ELR (cell line): ENCODE measurements around the gene PPIP5K1.
A peak's percentile ranks its signal among the peaks of the same experiment; 100 is the strongest.

ENCODE experiments used
- DNase-seq: peaks from one replicate; pipeline ENCODE4 v3.0.0-alpha.2; 2015; ENCODE audit warnings: low read depth

The PPIP5K1 gene

DNA sequence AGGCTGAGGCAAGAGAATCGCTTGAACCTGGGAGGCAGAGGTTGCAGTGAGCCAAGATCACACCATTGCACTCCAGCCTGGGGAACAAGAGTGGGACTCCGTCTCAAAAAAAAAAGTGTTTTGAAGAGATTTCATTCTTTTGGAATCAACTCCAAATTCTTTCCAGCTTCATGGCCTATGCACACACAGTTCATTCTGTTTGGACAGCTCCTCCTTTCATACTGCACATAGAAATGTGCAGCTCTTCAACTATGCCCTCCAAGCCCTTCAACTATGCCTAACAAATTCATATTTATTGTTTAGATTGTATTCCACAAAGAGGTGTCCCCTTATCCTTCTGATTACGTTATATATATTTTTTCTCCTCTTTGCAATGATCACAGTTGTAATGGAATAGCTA is 101.2 kb downstream of the PPIP5K1 start:
- DNase-seq = no peak

DNA sequence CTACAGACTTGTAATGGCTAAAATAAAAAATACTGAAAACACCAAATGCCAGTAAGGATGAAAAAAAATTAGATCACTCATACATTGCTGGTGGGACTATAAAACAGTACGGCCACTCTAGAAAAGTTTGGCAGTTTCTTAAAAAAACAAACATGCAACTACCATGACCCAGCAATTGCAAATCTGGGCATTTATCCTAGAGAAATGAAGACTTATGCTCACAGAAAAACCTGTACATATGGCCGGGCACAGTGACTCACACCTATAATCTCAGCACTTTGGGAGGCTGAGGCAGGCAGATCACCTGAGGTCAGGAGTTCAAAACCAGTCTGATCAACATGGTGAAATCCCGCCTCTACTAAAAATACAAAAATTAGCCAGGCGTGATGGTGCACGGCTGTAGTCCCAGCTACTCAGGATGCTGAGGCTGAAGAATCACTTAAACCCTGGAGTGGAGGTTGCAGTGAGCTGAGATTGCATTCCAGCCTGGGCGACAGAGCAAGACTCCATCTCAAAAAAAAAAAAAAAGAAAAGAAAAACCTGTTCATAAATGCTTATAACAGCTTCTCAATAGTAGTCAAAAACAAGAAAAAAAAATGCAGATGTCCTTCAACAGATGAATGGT is 102.6 kb downstream of the PPIP5K1 start:
- no peak for DNase-seq

DNA sequence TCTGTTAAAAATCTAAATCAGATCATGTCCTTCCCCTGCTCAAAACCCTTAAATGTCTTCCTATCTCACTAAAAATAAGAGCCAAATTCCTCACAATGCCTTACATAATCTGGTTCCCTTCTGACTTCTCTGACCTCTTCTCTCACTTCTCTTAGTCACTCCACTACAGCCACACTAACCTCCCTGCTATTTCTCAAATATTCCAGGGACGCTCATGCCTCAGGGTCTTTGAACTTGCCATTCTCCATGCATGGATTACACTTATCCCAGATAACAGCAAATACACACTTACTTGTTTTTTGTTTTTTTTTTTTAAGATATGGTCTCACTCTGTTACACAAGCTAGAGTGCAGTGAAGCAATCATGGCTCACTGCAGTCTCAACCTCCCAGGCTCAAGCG is 105.6 kb downstream of the PPIP5K1 start:
- peak; percentile 46 for DNase-seq
